IMR-90 (cell line): ENCODE measurements around the gene TMEM38B. TPM values are rescaled to one million over a fixed set of nuclear protein-coding genes. Genes with fewer than 3 reads are reported as not detected.

Experiments
- ATAC-seq: fragments of 200-7000 bp; cut with Tn5 transposase; 2 replicates; pipeline ENCODE4 v1.9.1; 2020; ENCODE audit warnings: low read depth, mild to moderate bottlenecking, moderate library complexity
- BruUV-seq: library from RNA; stranded (reverse); fragments of 400-500 nt; replicated peaks from 2 replicates; lab custom pipeline; 2021; lab: Mats Ljungman, UMichigan
- CTCF ChIA-PET: fragments of 300-600 bp; formaldehyde crosslinking; extraction: SDS; loops from one replicate; lab custom pipeline; 2021; ENCODE audit warnings: antibody characterized with exemption; lab: Yijun Ruan, JAX
- POLR2A ChIA-PET: fragments of 300-600 bp; sonication (Branson Sonifier 250); formaldehyde crosslinking; loops from one replicate; lab custom pipeline; 2022; ENCODE audit warnings: antibody characterized with exemption; ENCODE audit not compliant: unreplicated experiment; lab: Charles Lee
- DNase-seq: peaks from one replicate; pipeline ENCODE4 v3.0.0; 2013
- H2AFZ ChIP-seq: replicated peaks from 2 replicates; pipeline ENCODE3; 2013; ENCODE audit warnings: low read length, mild to moderate bottlenecking; ENCODE audit not compliant: poor library complexity
- H2AK5ac ChIP-seq: 2 replicates; pipeline ENCODE4 v1.6.1; 2013; ENCODE audit warnings: low read depth, low read length, inconsistent platforms
- H2AK9ac ChIP-seq: replicated peaks from 2 replicates; pipeline ENCODE3; 2013; ENCODE audit warnings: mild to moderate bottlenecking, low read depth, low read length, moderate library complexity; ENCODE audit not compliant: poor library complexity
- H2BK120ac ChIP-seq: 2 replicates; pipeline ENCODE4 v1.6.1; 2013; ENCODE audit warnings: low read depth, low read length, inconsistent platforms
- H2BK15ac ChIP-seq: 3 replicates; pipeline ENCODE4 v1.6.1; 2013; ENCODE audit warnings: low read depth, low read length, inconsistent platforms
- H2BK20ac ChIP-seq: 2 replicates; pipeline ENCODE4 v1.6.1; 2013; ENCODE audit warnings: low read depth, mild to moderate bottlenecking, inconsistent platforms, low read length, moderate library complexity
- H2BK5ac ChIP-seq: 2 replicates; pipeline ENCODE4 v1.6.1; 2013; ENCODE audit warnings: mild to moderate bottlenecking, low read depth, low read length, inconsistent platforms; ENCODE audit not compliant: poor library complexity, severe bottlenecking
- H3K14ac ChIP-seq: replicated peaks from 2 replicates; pipeline ENCODE4 v1.6.1; 2013; ENCODE audit warnings: low read depth, low read length, inconsistent platforms
- H3K18ac ChIP-seq: 2 replicates; pipeline ENCODE4 v1.6.1; 2013; ENCODE audit warnings: low read depth, low read length, control low read depth
- H3K23ac ChIP-seq: 2 replicates; pipeline ENCODE4 v1.6.1; 2013; ENCODE audit warnings: low read depth, low read length, inconsistent platforms
- H3K27ac ChIP-seq: 2 replicates; pipeline ENCODE4 v1.5.1; 2013; ENCODE audit warnings: mild to moderate bottlenecking, control low read depth, low read length; ENCODE audit not compliant: insufficient read depth
- H3K27me3 ChIP-seq: 2 replicates; pipeline ENCODE4 v1.6.1; 2013; ENCODE audit warnings: low read length; ENCODE audit not compliant: control insufficient read depth, insufficient read depth
- H3K36me3 ChIP-seq: 2 replicates; pipeline ENCODE4 v1.6.1; 2013; ENCODE audit warnings: low read length, mixed read lengths; ENCODE audit not compliant: control insufficient read depth, insufficient read depth
- H3K4ac ChIP-seq: 2 replicates; pipeline ENCODE4 v1.6.1; 2013; ENCODE audit warnings: low read depth, low read length, inconsistent platforms
- H3K4me1 ChIP-seq: 2 replicates; pipeline ENCODE4 v1.6.1; 2013; ENCODE audit warnings: low read length, mixed read lengths; ENCODE audit not compliant: control insufficient read depth, insufficient read depth
- H3K4me2 ChIP-seq: 2 replicates; pipeline ENCODE4 v1.6.1; 2013; ENCODE audit warnings: low read depth, mild to moderate bottlenecking, control low read depth, low read length, moderate library complexity
- H3K4me3 ChIP-seq: 2 replicates; pipeline ENCODE4 v1.5.1; 2013; ENCODE audit warnings: low read depth, mild to moderate bottlenecking, control low read depth, low read length, moderate library complexity; ENCODE audit not compliant: insufficient read depth
- H3K56ac ChIP-seq: 2 replicates; pipeline ENCODE4 v1.6.1; 2013; ENCODE audit warnings: low read length, inconsistent platforms; ENCODE audit not compliant: insufficient read depth; ENCODE audit errors: extremely low read depth
- H3K79me1 ChIP-seq, 2 experiments: 2 replicates each; pipeline ENCODE4 v1.6.1; 2013; ENCODE audit warnings: low read length in 2 of 2, inconsistent platforms in 1 of 2, low read depth in 1 of 2
- H3K9ac ChIP-seq: 2 replicates; pipeline ENCODE4 v1.6.1; 2013; ENCODE audit warnings: low read depth, low read length, control low read depth
- H3K9me1 ChIP-seq: 2 replicates; pipeline ENCODE4 v1.6.1; 2013; ENCODE audit warnings: low read length, inconsistent platforms; ENCODE audit not compliant: insufficient read depth
- H3K9me3 ChIP-seq: 2 replicates; pipeline ENCODE4 v1.6.1; 2013; ENCODE audit warnings: low read length; ENCODE audit not compliant: control insufficient read depth, insufficient read depth
- H4K20me1 ChIP-seq: 2 replicates; pipeline ENCODE4 v1.6.1; 2013; ENCODE audit warnings: low read length, inconsistent platforms; ENCODE audit not compliant: insufficient read depth
- H4K5ac ChIP-seq: 2 replicates; pipeline ENCODE4 v1.6.1; 2013; ENCODE audit warnings: mild to moderate bottlenecking, low read depth, low read length, control low read depth
- H4K8ac ChIP-seq, 2 experiments: 2 replicates each; pipeline ENCODE4 v1.6.1; 2013; ENCODE audit warnings: low read depth in 2 of 2, low read length in 2 of 2, control low read depth in 1 of 2, inconsistent platforms in 1 of 2
- H4K91ac ChIP-seq: 2 replicates; pipeline ENCODE4 v1.6.1; 2013; ENCODE audit warnings: low read depth, low read length, inconsistent platforms; ENCODE audit not compliant: insufficient read depth
- BHLHE40 ChIP-seq: fragments of 150-350 bp; IDR thresholded peaks from 2 replicates; pipeline ENCODE4 v1.6.1; 2016; ENCODE audit warnings: mild to moderate bottlenecking, low read depth, low read length
- CEBPB ChIP-seq: IDR thresholded peaks from 2 replicates; pipeline ENCODE4 v1.6.1; 2012; ENCODE audit warnings: low read depth, low read length, improper control_type of control experiment
- CHD1 ChIP-seq: IDR thresholded peaks from 2 replicates; pipeline ENCODE4 v1.6.1; 2012; ENCODE audit warnings: low read depth, low read length, improper control_type of control experiment
- CTCF ChIP-seq: conservative IDR thresholded peaks from 2 replicates; pipeline ENCODE4 v1.5.1; 2012; ENCODE audit warnings: mild to moderate bottlenecking, low read depth, low read length, improper control_type of control experiment
- FOS ChIP-seq: fragments of 150-350 bp; IDR thresholded peaks from 2 replicates; pipeline ENCODE4 v1.6.1; 2016; ENCODE audit warnings: low read depth, low read length
- MAFK ChIP-seq: IDR thresholded peaks from 2 replicates; pipeline ENCODE4 v1.6.1; 2012; ENCODE audit warnings: low read depth, low read length, improper control_type of control experiment
- MAZ ChIP-seq: IDR thresholded peaks from 2 replicates; pipeline ENCODE4 v1.6.1; 2012; ENCODE audit warnings: low read depth, mild to moderate bottlenecking, low read length, improper control_type of control experiment, moderate library complexity, borderline replicate concordance
- MXI1 ChIP-seq: IDR thresholded peaks from 2 replicates; pipeline ENCODE4 v1.6.1; 2012; ENCODE audit warnings: low read depth, mild to moderate bottlenecking, low read length, moderate library complexity, borderline replicate concordance
- NFE2L2 ChIP-seq: fragments of 150-350 bp; IDR thresholded peaks from 2 replicates; pipeline ENCODE4 v1.6.1; 2016; ENCODE audit warnings: low read depth, mild to moderate bottlenecking, low read length
- POLR2A ChIP-seq: IDR thresholded peaks from 2 replicates; pipeline ENCODE4 v1.6.1; 2012; ENCODE audit warnings: mild to moderate bottlenecking, low read depth, low read length
- RAD21 ChIP-seq: IDR thresholded peaks from 2 replicates; pipeline ENCODE4 v1.6.1; 2012; ENCODE audit warnings: low read length, improper control_type of control experiment
- RCOR1 ChIP-seq: IDR thresholded peaks from 2 replicates; pipeline ENCODE4 v1.6.1; 2012; ENCODE audit warnings: mild to moderate bottlenecking, low read length, improper control_type of control experiment; ENCODE audit not compliant: insufficient replicate concordance
- RFX5 ChIP-seq: IDR thresholded peaks from 2 replicates; pipeline ENCODE4 v1.8.0; 2012; ENCODE audit warnings: low read depth, mild to moderate bottlenecking, low read length, moderate library complexity
- SMC3 ChIP-seq: fragments of 150-350 bp; IDR thresholded peaks from 2 replicates; pipeline ENCODE4 v1.6.1; 2016; ENCODE audit warnings: low read depth, mild to moderate bottlenecking, antibody characterized with exemption, low read length, moderate library complexity
- USF2 ChIP-seq: fragments of 150-350 bp; IDR thresholded peaks from 2 replicates; pipeline ENCODE4 v1.6.1; 2017; ENCODE audit warnings: mild to moderate bottlenecking, antibody characterized with exemption, low read length, low read depth
- WGBS, 2 experiments: methylation state at CpG; one replicate each; pipeline versions ENCODE4 v1.1.5 to v1.1.7; 2013; ENCODE audit warnings: missing lambda C conversion rate in 2 of 2; ENCODE audit not compliant: insufficient read length in 1 of 2; ENCODE audit errors: extremely low coverage in 2 of 2; 5-methylcytosine and 5-hydroxymethylcytosine counted together
- dilution Hi-C: fragments of 300-500 bp; cut with HindIII; formaldehyde crosslinking; loops from one replicate; pipeline ENCODE4 v1.14.3; 2018; ENCODE audit warnings: low sequenced_read_pairs; ENCODE audit not compliant: unreplicated experiment
- in situ Hi-C: fragments of 300-500 bp; cut with MboI; formaldehyde crosslinking; loops from 3 replicates; pipeline ENCODE4 v1.14.3; 2019; ENCODE audit warnings: low sequenced_read_pairs, inconsistent platforms, mixed read lengths
- intact Hi-C: fragments of 100-400 bp; cut with micrococcal nuclease; formaldehyde crosslinking; loops from 2 replicates; pipeline ENCODE4 v1.10.0; 2022
- polyA plus RNA-seq, 3 experiments: library from polyadenylated mRNA; depleted of rRNA; stranded (reverse); fragments of >200 nt; gene quantifications; 2 replicates each; pipeline ENCODE4 v1.2.3, GENCODE V29; 2012; ENCODE audit warnings: low replicate concordance in 1 of 3
- total RNA-seq: library from RNA; depleted of rRNA; stranded (reverse); fragments of >200 nt; gene quantifications from 2 replicates; pipeline ENCODE4 v1.2.3, GENCODE V29; 2012
- TF ChIP-seq, protein P1 (sequence below): fragments of 150-350 bp; IDR thresholded peaks from 2 replicates; pipeline ENCODE4 v1.6.1; 2016; ENCODE audit warnings: low read depth, mild to moderate bottlenecking, low read length, moderate library complexity, borderline replicate concordance

Gene TMEM38B
- total and polyA plus RNA-seq, 2 of the 4 experiments (the other 2 are of a cell fraction) = 3.3 to 11.5 TPM

GRCh38 chr9:105696219-105696793 lies 2.0 kb downstream of the TMEM38B start:
- intact Hi-C loops = no loop called here
- TF ChIP-seq RFX5 = no peak
- TF ChIP-seq USF2 = no peak
- TF ChIP-seq CTCF = no peak
- TF ChIP-seq CEBPB = no peak
- TF ChIP-seq BHLHE40 = no peak
- no peak for TF ChIP-seq NFE2L2
- no peak for TF ChIP-seq SMC3
- TF ChIP-seq RCOR1 = no peak
- TF ChIP-seq, protein P1, sequence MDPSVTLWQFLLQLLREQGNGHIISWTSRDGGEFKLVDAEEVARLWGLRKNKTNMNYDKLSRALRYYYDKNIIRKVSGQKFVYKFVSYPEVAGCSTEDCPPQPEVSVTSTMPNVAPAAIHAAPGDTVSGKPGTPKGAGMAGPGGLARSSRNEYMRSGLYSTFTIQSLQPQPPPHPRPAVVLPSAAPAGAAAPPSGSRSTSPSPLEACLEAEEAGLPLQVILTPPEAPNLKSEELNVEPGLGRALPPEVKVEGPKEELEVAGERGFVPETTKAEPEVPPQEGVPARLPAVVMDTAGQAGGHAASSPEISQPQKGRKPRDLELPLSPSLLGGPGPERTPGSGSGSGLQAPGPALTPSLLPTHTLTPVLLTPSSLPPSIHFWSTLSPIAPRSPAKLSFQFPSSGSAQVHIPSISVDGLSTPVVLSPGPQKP = no peak
- TF ChIP-seq MXI1 = no peak
- no peak for TF ChIP-seq MAFK
- no peak for TF ChIP-seq FOS
- TF ChIP-seq RAD21 = no peak
- TF ChIP-seq POLR2A = no peak
- TF ChIP-seq CHD1 = no peak
- TF ChIP-seq MAZ = no peak
- no peak overlapping the region for H3K27ac ChIP-seq
- ChIA-PET POLR2A (no interaction called here), CTCF (no interaction called here)
- no peaks in the 10 kb centered on the region for H3K79me1 ChIP-seq
- no peak overlapping the region for H4K5ac ChIP-seq
- H3K36me3 ChIP-seq = no peaks in the 10 kb centered on the region
- H3K23ac ChIP-seq = no peak overlapping the region
- H3K27me3 ChIP-seq = peaks cover 9% of the 10 kb centered on the region
- H2AK5ac ChIP-seq = no peak overlapping the region
- no peak overlapping the region for H3K18ac ChIP-seq
- no peak overlapping the region for H4K91ac ChIP-seq
- H2BK15ac ChIP-seq = no peak overlapping the region
- no peak overlapping the region for H3K14ac ChIP-seq
- H3K56ac ChIP-seq = no peak overlapping the region
- H3K9me3 ChIP-seq = no peaks in the 10 kb centered on the region
- H3K4me3 ChIP-seq = no peak overlapping the region
- H3K4me2 ChIP-seq = no peak overlapping the region
- no peak overlapping the region for H3K4ac ChIP-seq
- DNase-seq (no peak), ATAC-seq (no peak)
- H4K20me1 ChIP-seq = no peaks in the 10 kb centered on the region
- H4K8ac ChIP-seq = no peak overlapping the region
- WGBS, 2 experiments = no CpG with 5 or more reads among the region's 12 CpGs
- in situ Hi-C loops = no loop called here
- no peak overlapping the region for H2BK5ac ChIP-seq
- H3K4me1 ChIP-seq = no peaks in the 10 kb centered on the region
- no peaks in the 10 kb centered on the region for H3K9me1 ChIP-seq
- no TSS peak for BruUV-seq
- dilution Hi-C loops = no loop called here
- H3K9ac ChIP-seq = no peak overlapping the region
- no peak overlapping the region for H2BK120ac ChIP-seq
- H2AFZ ChIP-seq = no peak overlapping the region
- no peak overlapping the region for H2BK20ac ChIP-seq
- no peak overlapping the region for H2AK9ac ChIP-seq
